ENCODE measurements around the gene CHN2.

CHN2 gene

DNA sequence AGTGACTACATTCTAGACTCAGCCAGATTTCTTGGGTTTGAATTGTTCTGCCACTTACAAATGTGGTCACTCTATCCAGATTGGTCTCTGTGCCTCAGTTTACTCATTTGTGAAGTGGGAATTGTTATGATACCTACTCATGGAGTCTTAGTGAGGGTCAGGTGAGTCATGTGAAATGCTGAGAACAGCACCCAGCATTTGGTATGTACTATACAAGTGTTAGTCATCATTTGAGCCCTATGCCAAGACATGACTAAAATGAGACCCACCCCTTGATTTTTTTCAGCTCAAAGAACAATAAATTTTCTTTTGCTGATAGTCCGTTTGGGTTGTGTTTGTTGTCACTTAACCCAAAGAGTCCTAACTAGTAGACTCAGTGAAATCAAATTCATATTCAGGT, 92.8 kb downstream of the CHN2 start:
- DNase-seq, result no peak

DNA sequence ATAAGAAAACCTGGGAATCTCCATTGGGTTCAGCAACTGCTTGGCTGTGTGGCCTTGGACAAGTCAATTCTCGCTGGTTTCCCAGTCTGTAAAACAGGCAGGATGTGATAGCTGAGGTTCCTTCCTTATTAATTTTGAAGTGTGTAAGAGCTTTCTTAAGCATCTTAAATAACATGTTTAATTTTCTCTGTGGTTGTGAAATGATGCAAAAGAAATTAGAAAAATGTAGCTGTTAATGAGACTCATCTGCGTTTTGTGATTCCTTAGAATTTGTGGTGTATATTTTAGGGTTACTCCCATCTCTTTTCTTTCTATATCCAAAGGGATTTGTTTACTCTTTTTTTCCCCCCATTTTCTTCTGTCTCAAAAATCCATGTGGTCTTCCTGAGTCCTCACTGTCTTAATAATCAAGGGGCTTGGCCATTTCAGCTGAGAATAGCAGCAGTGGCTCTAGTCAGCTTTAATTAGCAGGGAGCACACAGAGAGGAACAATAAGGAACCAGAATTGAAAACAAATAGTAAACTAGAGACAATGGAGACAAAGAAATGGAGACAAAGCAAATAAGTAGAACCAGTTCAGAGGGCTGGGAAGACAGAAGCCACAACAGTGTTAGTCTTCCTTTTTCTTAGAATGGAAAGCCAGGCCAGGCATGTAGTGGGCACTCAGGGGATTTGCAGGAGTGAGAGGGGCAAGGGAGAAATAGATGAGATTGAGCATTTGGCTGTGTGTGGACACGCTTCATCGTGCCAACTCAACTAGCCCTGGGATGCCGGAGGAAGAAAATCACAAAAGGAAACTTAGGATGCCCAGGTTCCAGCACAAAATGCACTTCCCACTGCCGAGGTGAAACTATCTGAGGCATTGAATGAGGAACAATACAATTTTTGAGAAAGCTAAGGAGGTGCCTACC, 93.9 kb downstream of the CHN2 start:
- peak; percentile 55 for DNase-seq

DNA sequence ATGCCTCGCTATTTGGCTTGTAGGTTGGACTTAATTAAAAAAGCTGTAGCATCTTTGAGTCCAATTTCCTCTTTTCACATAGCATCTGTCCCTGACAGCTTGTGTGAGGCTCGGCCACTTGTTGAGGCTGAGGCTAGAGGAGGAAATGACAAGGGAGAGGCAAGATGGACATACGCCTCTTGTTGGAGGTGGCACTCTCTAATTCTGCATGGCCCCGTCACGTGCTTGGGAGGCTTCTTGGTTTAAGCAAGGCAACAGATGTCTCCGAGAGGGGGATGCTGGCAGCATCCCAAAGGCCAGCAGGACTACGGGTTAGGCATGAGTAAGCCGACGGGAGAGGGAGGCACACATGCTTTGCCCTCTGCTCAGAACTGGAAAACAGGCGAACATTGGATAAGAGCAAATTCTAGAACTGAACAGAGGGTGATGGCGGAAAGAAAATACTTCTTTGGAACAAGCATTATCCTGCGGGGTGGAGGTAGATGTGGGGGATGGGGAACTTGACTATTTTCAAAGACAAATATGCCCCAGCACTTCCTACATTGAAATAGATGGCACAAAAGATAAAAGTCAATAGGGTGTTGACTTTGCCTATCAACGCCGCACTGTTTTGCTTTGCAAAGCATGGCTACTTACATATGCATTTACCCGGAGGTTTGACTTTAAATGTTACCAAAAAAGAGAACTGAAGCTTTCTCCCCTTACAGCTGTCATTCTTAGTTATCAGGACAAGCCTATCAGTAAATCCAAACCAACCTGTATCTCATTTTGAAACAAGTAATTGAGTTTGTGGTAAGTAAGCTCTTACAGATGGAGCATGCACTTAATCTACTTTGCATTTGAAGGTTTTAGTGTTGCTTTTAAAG, 94.8 kb downstream of the CHN2 start:
- DNase-seq, result no peak

DNA sequence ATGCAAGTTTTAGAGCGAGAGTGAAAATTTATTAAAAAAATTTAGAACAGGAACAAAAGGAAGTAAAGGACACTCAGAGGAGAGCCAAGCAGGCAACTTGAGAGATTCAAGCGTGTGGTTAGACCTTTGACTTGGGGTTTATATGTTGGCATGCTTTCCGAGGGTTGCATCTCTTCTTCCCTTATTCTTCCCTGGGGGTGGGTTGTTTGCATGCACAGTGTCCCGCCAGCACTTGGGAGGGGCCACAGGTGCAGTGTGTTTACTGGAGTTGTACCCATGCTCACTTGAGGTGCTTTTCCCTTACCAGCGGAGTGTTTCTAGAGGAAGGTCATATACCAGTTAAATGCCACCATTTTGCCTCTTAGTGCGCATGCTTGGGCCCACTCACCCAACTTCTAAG, 96.3 kb downstream of the CHN2 start:
- DNase-seq, result no peak

DNA sequence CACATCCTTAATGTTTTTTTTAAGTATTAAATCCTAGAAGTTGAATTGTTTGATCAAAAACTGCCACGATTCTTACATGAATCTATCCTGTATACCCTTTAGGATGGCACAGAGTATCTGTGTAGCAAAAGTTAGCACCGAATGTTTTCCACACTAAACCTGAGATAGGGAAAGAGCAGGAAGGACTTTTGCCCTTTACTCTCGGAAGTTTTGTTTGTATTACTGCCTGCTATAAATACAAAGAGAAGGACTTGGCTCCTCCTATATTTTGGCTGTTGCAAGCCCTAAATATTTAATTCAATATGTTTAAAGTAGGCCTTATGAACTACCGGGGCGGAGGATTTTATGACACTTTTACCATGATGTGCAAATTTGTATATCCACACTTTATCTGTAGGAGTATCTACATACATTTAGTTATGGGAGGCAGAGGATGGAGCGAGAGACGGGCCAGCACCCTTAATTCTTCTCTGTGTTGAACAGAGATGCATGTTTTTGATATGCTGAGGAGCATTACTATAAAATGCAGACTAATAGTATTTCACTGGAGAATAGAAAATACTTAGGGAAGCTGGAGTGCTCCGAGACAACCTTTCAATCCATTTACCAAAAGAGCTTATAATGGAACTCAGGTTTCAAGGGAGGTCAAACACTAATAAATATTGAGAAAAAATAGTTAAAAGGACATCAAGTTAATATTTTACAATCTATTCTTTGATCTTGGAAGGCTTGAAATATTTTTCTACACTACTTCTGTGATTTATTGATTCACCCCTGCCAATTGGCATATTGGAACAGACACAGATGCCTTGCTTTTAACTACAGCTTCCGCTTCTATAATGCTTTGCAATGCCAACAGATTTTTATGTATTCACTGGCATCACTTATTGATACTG, 97.4 kb downstream of the CHN2 start:
- no peak for DNase-seq

DNA sequence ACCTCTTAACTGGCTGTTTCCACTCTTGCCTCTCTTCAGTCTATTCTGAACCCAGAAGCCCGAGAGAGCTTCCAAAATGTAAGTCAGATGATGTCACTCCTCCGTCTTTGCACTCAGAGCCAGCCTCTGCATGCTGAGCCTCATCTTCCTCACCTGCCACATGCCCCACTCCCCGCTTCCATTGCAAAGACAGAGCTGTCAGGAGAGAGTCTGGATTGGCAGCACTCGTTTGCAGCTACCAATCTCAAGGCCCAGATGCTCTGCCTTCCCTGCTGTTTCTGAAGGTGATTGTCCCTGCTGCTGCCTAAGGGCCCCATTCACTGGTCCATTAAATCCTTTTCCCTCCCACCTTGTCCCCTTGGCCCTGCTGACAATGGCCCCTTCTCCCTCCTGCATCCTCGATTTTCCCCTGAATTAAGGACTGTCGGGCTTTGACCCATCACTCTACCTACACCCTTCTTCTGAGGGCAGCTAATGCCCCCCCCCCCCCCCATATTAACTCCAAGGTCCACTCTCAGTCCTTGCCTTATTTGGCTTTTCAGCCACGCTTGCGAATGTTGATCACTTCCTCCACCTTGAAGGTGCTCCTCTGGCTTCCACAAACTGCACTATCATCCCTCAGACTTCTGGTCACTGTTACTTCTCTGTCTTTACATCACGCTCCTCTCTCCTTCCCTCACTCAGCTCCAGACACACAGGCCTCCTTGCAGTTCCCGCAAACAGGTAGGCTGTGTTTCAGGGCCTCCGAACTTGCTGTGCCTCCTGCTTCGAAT, 98.5 kb downstream of the CHN2 start:
- DNase-seq, result no peak

DNA sequence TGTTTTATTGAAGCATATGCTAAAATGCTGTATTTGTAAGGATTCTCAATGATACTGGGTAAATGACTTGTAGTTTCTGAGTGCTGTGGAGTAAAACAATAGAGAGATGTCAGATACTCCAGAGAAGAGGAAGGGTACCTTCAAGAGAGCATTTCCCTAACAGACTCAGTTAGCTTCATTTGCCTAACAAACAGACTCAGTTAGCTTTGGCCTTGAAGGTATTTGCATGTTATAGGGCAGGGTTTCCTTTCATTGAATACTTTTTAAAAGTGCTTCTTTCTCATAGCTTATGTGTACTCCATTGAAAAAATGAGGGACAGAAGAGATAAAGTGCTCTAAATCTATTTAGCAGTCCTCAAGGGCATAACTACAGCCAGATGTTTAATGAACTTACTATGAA, 101.8 kb downstream of the CHN2 start:
- DNase-seq, result no peak

DNA sequence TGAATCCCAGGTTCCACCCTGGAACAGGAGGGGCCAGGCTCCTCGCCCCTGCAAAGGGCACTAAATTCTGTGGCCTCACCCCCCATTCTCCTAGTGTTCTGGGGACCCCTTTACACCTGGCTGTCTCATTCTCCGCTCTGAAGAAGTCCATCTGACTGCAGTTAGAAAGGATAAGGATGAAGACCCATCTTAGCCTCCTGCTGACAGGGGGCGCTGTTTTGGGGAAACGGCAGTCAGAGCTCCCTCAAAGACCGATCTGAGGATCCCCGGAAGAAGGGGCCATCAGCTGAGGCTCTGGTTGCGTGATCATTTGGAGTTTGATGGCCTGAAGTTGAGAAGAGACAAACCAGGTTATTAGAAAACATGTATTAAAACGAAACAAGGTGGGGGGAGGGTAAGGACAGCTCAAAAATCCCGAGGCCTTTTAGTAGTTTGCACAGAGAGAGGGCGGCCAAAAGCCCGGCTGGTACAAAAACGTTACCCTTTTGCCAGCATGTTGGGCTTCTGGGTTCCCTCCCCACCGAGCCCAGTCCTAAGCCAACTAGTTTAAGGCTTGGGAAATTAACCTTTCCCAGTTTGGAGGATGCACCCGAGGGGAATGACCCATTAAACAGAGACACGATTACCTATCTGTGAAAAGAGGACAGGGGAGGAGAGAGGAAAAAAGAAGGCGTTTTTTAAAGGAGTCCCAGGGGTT, 102.8 kb downstream of the CHN2 start:
- DNase-seq, result no peak

DNA sequence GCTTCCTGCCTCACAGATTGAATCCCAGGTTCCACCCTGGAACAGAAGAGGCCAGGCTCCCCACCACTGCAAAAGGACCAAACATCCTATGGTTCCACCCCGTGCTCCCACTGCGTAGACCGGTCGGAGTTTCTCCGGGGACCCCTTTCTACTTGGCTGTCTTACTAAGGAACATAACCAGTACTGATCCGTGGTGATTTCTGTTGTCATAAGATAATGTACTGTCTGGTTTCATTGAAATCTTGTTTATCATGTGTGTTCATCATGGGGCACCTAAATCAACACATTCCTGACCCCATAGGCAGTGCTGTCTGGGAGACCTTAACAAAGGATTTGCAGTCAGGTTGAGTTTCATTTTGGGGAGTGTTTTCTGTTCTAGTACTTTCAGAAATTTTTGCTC, 104.5 kb downstream of the CHN2 start:
- DNase-seq, result no peak

DNA sequence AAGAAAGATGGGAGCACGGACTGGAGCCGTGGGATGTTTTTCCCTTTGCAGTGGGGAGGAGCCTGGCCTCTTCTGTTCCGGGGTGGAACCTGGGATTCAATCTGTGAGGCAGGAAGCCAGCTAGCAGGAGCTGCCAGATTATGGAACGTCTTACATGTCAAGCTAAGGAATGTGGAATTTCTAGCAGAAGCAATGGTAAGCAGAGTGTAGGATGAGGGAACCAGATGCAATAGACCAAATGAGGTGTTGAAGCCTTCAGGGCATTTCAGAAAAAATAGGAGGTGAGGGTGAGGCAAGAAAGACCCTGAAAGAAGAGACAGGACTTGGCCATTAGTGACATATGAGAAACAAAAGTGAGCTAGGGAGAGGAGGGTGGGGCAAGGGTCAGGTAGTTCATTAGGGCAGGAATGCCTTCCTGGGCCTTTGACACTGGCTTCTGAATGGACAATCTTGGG, 105.5 kb downstream of the CHN2 start:
- no peak for DNase-seq

DNA sequence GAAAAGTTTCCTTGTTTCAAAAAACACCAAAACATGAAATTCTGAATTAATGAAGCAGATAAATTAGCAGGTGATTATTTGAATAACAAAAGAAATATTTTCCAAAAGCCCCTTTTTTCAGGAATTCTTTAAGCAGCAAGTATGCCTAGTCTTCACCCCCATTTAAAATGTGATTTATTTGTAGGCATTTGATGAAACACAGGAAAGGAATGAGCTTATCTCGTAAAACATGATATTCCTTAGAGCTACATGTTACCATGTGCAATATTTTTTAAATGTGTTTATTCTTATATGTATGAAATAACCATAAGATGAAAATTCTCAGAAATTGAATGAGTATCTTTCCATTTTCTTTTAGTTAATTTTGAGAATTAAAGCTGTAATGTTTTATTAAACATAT, 106.1 kb downstream of the CHN2 start:
- no peak for DNase-seq

DNA sequence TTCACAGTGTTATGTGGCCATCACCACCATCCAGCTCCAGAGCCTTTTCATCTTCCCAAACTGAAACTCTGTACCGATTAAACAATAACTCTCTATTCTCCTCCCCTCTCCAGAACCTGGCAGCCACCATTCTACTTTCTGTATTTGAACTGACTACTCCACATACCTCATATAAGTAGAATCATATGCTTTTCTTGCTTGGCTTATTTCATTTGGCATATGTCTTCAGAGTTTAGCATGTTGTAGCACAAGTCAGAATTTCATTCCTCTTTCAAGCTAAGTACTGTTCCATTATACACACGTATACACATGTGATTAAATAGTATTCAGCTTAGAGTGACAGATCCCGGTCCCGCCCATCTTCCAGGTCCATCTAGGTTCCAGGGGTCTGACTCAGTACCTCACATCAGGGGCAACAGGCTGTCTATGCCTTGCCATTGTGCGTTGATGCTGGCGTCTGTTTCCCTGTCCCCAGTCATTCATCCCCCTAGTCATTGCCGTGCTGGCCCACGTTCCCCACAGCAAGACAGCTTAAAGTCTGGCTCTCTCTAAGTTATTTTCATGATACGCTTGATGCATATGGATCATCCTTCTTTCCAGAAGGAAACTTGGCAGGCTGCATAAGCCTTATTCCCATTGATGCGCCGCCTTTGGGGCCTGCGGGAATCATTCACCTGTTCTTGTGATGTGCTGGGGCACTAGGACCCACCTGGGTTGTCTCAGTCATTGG, 108.3 kb downstream of the CHN2 start:
- DNase-seq, result no peak

DNA sequence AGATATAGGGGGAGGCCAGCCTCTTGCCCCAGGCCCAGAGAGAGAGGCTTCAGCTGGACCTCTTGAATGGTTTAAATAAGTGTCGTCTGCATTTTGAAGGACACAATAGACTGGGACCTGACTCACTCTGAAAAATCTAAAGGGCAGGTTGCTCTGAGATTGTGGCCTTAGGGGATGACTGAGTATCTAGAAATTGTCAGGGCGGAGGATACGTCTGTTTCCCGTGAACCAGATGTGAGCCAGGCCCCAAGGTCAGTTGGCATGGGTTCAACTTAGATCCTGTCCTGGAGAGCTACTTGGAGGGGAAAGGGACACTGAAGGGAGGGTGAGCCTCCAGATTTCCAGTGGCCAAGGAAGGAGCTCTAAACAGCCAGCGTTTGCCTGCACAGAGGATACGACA, 110.2 kb downstream of the CHN2 start:
- DNase-seq, result no peak

DNA sequence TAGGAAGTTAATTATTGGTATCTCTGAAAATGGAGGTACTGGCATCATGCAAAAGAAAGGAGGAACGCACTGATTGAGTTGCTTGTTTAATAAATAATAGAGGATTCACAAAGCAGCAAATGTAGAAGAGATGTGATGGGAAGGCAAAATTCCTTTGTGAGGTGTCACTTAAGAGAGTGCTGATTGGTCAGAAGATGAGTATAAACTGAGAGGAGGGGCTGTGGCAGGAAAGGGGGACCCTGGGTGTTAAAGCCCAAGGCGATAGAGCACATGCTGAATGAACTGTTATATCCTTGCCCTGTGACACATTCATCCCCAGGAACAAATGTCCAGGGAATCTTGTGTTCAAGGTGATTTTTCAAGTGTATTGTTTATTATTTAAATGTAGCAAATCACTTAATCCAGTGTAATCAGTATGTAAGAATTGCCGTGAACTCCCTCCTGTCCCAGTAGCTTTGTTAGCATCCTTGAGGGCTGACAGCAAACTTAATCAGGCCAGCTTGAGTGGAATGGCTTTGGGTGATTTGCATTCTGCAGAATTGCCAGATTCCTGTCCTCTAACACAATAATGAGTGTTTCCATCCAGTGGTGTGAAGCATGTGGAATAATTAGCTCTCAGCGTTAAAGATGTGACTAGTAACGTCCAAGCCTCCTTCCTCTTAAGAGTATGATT, 111.9 kb downstream of the CHN2 start:
- no peak for DNase-seq

DNA sequence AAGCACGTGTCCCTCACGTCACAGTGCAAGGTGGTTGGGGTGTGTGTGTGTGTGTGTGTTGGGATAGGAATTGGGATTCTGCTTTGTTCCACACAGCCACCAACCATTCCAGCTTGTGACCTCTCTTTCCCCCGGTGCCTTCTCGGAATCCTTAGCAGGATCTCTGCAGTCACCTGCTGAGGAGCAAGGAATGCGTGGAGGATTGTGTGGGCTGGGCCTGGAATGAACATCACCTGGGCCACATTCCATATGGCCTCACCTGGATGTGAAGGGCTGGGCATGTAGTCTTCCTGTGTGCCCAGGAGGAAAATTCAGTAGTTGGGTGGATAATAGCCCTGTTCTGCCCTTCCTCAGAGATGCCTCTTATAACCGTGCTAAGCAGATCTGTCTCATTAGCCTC, 113.8 kb downstream of the CHN2 start:
- no peak for DNase-seq

DNA sequence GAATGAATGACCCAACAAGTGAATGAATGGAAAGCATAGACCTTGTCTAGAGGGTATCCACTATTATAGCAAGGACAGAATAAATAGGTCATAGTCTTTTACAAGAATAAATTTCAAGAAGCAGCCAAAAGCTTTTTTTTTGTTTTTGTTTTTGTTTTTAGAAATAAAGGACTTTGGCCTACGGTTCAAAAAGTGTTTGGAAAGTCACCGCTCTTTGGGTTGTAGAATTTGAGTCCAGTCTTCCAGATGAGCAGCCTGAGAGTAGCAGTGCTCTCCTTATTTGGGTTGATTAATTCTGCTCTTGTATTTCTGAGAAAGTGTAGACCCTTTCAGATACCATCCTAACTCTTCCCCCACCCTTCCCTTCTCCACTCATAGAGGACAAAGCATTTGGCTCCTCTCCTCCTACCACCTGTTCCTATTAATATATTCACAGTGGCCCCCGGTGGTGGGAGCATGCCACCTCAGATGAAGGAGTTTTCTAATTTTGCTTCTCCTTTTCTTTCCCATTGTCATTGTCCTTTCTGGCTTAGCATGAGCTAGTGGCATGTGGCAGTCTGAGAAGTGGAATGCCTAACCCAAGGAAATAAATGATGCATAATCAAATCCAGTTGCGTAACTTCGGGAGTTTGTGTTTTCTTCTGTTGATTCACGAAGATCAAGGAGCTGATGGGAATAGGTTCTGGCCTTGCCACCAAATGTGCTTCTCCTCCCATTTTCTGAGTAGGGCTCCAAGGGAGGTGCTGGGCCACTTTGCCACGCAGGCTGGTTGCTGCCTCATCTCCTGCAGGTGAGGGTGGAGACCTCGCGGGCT, 114.7 kb downstream of the CHN2 start:
- DNase-seq, result no peak

DNA sequence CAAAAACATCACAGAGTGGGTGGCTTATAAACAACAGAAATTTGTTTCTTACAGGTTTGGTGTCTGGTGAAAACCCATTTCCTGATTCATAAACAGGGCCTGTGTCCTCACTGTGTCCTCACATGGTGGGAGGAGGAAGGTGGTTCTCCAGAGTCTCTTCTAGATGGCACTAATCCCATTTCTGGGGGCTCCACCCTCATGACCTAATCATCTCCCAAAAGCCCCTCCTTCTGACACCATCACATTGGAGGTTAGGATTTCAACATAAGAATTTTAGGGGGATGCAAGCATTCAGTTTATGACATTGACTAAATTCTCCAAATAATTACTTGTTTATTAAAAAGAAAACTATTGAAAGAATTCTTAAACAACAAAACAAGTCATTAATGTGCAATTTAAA, 116.0 kb downstream of the CHN2 start:
- no peak for DNase-seq

DNA sequence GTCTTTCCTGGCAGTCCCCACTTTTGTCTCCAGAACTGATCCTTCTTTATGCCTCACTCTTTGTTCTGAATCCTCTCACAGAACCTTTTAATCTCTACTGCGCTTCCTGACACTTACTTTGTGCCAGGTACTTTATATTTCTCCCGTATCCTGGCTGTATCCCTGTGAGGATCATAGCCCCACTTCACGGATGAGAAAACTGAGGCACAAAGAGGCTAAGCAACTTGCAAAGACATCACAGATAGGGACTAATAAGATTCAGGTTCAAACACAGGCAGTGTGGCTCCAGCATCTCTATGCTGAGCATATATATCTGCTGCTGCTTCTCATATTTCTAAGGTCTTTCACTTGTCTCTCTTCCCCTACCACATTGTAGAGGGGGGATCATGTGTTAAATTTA, 116.7 kb downstream of the CHN2 start:
- no peak for DNase-seq

DNA sequence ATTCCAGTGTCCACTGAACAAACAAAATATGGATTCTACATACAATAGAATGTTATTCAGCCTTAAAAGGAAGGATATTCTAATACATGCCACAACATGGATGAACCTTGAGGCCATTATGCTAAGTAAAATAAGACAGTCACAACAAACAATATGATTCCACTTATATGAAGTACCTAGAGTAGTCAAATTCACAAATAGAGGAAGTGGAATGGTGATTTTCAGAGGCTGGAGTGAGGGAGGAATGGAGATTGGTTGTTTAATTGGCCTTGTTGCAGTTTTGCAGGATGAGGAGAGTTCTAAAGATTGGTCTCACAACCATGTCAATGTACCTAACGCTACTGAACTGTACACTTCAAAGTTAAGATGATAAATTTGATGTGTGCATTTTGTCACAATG, 119.6 kb downstream of the CHN2 start:
- no peak for DNase-seq

Data from NCI-H1417 treated with DMSO at 0.1 percent for 48 hours (cell line).